GM13976 (cell line): ENCODE results near the gene OR2A12.
"Not testable (repeated sequence)": the region's sequence is repeated elsewhere in the genome, so short reads cannot be mapped to it uniquely, and the experiment has no call there.

Source experiments
- DNase-seq: peaks from one replicate; pipeline ENCODE4 v3.0.0; 2012; ENCODE audit warnings: low spot score
- in situ Hi-C: fragments of 300-500 bp; cut with MboI; formaldehyde crosslinking; loops from one replicate; pipeline ENCODE4 v1.12.0; 2022; ENCODE audit warnings: low sequenced_read_pairs, mixed read lengths, inconsistent platforms; ENCODE audit not compliant: unreplicated experiment
- TF ChIP-seq, protein P1 (sequence below): IDR thresholded peaks from 2 replicates; pipeline ENCODE4 v1.5.1; 2012; ENCODE audit warnings: borderline replicate concordance, mild to moderate bottlenecking; ENCODE audit not compliant: insufficient read depth; ENCODE audit errors: extremely low read depth, missing control alignments, control extremely low read depth

OR2A12 gene

DNA sequence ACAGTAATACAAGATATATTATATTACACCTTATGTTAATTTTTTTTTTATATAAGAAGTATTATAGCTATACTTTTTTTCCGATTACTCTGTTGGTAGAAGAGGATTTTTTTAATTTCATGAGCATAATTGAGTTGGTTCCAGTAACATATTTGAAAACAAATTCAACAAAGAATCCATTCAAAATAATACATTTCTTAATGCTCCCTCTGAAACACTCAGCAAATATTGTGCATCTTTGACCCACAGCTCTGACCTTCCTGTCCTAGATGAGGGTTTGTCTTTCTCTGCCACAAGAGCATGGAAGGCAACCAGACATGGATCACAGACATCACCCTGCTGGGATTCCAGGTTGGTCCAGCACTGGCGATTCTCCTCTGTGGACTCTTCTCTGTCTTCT is 23.2 kb downstream of the OR2A12 start, which contains the start of gene OR2A2:
Gene OR2A2, plus strand, starts transcription at position 301 of the 400 bp plus-strand sequence. Its CDS starts 0 bp downstream, at position 301.
- in situ Hi-C loops = no loop called here
- DNase-seq = no peak
- TF ChIP-seq, protein P1, sequence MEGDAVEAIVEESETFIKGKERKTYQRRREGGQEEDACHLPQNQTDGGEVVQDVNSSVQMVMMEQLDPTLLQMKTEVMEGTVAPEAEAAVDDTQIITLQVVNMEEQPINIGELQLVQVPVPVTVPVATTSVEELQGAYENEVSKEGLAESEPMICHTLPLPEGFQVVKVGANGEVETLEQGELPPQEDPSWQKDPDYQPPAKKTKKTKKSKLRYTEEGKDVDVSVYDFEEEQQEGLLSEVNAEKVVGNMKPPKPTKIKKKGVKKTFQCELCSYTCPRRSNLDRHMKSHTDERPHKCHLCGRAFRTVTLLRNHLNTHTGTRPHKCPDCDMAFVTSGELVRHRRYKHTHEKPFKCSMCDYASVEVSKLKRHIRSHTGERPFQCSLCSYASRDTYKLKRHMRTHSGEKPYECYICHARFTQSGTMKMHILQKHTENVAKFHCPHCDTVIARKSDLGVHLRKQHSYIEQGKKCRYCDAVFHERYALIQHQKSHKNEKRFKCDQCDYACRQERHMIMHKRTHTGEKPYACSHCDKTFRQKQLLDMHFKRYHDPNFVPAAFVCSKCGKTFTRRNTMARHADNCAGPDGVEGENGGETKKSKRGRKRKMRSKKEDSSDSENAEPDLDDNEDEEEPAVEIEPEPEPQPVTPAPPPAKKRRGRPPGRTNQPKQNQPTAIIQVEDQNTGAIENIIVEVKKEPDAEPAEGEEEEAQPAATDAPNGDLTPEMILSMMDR = no peak

GRCh38 chr7:144110272-144110671 is 24.2 kb downstream of the OR2A12 start:
- in situ Hi-C loops = no loop called here

GRCh38 chr7:144113651-144114050 is 27.6 kb downstream of the OR2A12 start:
- no peak for DNase-seq
- in situ Hi-C loops = no loop called here
- TF ChIP-seq, protein P1 = no peak

More at GRCh38 chr7:144110272-144110671, 24.2 kb downstream of the OR2A12 start:
- DNase-seq = no peak
- TF ChIP-seq, protein P1 = no peak

- in situ Hi-C loops = no loop called here
- TF ChIP-seq, protein P1 = no peak
- DNase-seq = no peak
Measured at GRCh38 chr7:144118341-144118740, 32.3 kb downstream of the OR2A12 start.

DNA sequence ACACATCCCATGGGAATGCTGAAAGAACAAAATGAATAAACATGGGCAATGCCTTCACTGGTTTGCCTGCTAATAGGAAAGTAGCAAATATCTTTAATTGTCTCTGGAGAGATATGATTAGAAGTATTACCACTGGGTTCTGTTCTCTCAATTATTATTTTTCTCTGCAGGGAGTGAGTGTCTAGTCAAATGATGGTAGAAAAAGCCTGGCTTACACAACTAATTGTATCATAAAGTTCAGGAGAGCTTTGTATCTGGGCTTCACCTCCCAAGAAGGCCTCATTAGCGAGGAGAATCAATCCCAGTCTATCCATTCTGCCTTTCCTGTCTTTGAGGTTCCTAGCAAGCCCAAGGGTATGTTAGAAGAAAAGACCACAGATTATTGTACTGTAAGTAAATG is 36.8 kb downstream of the OR2A12 start, which contains the start of gene OR2A14:
Gene OR2A14, plus strand, starts transcription at position 301 of the 400 bp plus-strand sequence. CDS start 5,937 bp downstream, outside the sequence.
- TF ChIP-seq, protein P1 = no peak
- DNase-seq = no peak
- in situ Hi-C loops = no loop called here

- in situ Hi-C loops = no loop called here
- peak; percentile 78 for DNase-seq
Measured at GRCh38 chr7:144127714-144128334, 41.7 kb downstream of the OR2A12 start.

DNA sequence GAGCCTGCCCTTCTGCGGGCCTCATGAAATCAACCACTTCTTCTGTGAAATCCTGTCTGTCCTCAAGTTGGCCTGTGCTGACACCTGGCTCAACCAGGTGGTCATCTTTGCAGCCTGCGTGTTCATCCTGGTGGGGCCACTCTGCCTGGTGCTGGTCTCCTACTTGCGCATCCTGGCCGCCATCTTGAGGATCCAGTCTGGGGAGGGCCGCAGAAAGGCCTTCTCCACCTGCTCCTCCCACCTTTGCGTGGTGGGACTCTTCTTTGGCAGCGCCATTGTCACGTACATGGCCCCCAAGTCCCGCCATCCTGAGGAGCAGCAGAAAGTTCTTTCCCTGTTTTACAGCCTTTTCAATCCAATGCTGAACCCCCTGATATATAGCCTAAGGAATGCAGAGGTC is 43.5 kb downstream of the OR2A12 start:
- DNase-seq = not testable (repeated sequence)

More at GRCh38 chr7:144127714-144128334, 41.7 kb downstream of the OR2A12 start:
- TF ChIP-seq, protein P1 = peak; percentile 81

More for the DNA sequence above, 43.5 kb downstream of the OR2A12 start:
- in situ Hi-C loops = not testable (repeated sequence)
